DMS114 treated with DMSO at 0.1 percent for 48 hours (cell line): Measurements from ENCODE around the gene TRANK1.

Experiments
- DNase-seq: peaks from one replicate; lab custom pipeline; 2025; ENCODE audit not compliant: unreplicated experiment; lab: John Stamatoyannopoulos, UW

Gene TRANK1

GRCh38 chr3:36804295-36805055, 140.4 kb downstream of the TRANK1 start:
- no peak for DNase-seq

DNA sequence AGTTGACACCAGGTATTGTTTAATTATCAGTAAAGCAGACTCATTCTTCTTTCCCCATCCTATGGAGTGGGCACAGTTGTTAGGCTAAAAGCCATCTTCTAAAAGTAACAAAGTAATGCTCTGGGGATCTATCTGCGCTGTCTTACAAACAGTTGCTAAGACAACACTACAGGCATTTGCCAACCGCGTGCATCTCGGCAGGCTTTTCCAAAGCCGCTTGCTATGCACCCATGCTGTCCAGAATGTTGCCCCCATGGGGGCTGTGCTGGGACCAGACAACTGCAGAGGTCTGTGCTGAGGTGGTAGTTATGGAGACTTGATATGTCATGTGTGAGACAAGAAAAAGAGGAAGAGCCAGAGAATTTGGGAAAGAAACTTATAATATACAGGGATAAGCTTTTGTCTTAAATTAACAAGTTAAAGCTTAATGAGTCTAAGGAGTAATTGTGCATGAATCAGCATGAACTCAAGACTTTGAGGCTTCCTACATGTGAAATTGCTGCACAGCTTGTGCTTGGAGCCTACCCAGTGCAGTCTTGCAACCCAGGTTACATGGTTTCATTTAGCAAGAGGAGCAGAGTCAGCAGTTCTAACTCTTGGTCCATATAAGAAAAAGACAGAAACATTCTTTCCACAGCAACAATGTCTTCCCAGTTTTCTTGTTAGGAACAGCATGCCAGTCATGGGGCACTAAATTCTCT, 141.6 kb downstream of the TRANK1 start:
- no peak for DNase-seq

GRCh38 chr3:36800533-36801116, 144.2 kb downstream of the TRANK1 start:
- DNase-seq = no peak

DNA sequence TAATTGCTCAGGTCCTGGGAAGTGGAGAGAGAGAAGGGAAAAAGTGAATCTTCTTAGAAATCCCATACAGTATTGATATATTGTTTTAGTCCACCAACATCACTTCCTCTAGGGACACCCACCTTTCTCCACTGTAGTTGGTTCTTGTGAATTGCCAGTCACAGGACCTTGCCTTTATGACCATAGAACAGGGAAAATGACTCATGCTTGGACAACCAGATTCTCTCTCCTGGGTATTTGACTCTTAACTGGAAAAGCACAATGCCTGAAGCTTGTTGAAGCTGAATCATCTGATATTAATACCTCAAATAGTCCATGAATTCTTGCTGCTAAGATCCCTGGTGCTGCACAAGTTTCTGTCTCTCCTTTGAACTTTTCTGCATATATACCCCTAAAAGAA, 148.0 kb downstream of the TRANK1 start:
- no peak for DNase-seq

DNA sequence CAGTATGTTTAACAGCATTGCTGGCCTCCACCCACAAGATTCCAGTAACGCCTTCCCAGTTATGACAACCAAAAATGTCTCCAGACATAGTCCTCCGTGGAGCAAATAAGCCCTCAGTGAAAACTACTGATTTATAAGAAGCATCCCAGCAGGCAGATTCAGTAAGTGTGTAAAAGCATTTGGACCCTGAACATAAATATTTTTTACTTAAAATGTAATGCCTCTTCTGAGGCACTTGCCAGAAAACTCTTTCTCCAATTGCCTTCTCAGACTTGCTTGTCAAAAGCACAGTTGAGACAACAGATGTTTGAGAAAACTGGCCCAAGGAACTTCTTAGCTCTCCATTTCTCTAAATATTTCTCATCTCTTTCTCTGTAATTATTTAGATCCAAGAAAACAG, 148.7 kb downstream of the TRANK1 start:
- no peak for DNase-seq

GRCh38 chr3:36795622-36796021, 149.2 kb downstream of the TRANK1 start:
- DNase-seq = no peak

- DNase-seq = peak; percentile 3
Measured at GRCh38 chr3:36792342-36792741, 152.5 kb downstream of the TRANK1 start.

GRCh38 chr3:36790765-36791164, 154.1 kb downstream of the TRANK1 start:
- DNase-seq = no peak

DNA sequence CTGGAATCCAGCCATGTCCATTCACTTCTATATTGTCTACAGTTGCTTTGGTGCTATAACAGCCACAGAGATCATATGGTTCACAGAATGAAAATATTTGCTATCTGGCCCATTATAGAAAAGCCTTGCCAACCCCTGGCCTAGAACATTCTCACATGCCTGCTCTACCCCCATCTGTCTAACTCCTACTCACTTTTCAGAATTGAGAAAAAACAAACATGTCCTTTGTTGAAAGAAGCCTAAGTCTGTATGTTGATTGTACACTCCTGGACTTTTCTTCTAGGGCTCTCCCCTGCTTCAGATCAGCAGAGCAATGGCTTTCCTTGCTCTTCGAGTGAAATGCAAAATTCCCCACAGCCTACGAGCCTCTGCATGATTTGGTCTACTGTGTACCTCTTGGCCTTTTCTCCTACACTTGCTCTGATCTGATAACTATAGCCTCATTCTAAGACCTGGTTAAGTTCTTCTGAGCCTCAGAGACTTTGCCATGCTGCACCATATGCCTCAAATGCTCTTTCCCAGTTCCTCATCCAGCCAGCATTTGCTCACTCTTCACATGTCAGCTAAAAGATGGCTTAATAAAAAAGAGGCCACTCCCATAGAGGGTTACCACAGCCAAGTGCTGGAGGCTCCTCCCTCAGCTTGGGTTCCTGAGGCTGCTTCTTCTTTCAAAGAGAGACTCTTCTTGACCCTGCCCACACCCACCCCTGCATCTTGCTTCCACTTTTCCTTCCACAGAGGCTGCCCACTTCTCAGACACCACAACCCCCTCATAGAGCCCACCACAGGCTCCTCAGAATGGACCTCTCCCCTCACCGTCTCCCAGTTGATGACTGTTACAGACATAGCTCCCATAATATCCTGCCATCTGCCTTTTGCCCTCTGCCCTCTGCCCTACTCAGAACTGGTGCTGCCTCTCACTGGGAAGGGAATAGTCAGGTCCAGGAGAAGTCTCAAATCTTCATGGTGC, 157.6 kb downstream of the TRANK1 start:
- DNase-seq = no peak

DNA sequence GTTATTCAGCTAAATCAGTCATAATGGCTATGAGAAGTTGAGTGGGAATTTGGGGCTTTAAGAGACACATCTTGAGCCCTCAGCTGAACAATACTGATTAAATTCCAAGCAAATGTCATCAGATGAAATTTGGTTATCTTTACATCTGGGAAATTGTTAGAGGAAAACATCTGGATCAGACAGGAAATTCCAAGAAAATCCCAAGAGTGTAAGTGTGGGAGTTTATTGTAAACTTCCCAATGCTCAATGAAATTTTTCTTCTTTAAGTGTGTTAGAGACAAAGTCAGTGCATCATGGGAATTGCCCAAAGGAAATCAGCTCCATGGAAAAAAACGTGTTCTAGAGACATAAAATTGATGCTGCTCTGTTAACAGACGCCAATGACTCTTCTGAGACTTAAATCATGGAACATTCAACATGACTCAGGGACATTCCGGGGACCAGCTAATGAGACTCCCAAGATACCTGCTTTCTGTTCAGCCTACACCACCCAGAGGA, 160.7 kb downstream of the TRANK1 start:
- no peak for DNase-seq

- DNase-seq = no peak
Measured at GRCh38 chr3:36777424-36778218, 167.2 kb downstream of the TRANK1 start.
